ENCODE measurements around the gene OR4D9.

The OR4D9 gene

GRCh38 chr11:59560290-59560701, 49.0 kb downstream of the OR4D9 start:
- Histone ChIP-seq H3K9me3 (ENCODE audit: control insufficient read depth in 2 of 2, low read length in 2 of 2) (no peaks in the 10 kb centered on the region), H3K27me3 (ENCODE audit: control insufficient read depth in 1 of 2, insufficient read depth in 2 of 2, low read length in 2 of 2) (no peaks in the 10 kb centered on the region), H3K9ac (ENCODE audit: low read length in 2 of 2) (peak overlapping the region; percentile 78 to 86), H3K4me1 (ENCODE audit: control insufficient read depth, insufficient read depth, low read length) (peaks cover 10% of the 10 kb centered on the region), H3K36me3 (ENCODE audit: control insufficient read depth in 2 of 2, insufficient read depth in 2 of 2, low read length in 2 of 2) (no peaks in the 10 kb centered on the region), H3K27ac (ENCODE audit: low read length) (peak overlapping the region; percentile 81), H3K4me3 (ENCODE audit: low read length in 2 of 2) (peak overlapping the region; percentile 92 to 95)

GRCh38 chr11:59560702-59561473, 49.5 kb downstream of the OR4D9 start:
- Histone ChIP-seq H3K27ac (ENCODE audit: low read length) (peak overlapping the region; percentile 81), H3K9ac (ENCODE audit: low read length in 2 of 2) (peak overlapping the region; percentile 78 to 86), H3K4me3 (ENCODE audit: low read length in 2 of 2) (peak overlapping the region; percentile 92 to 95), H3K9me3 (ENCODE audit: control insufficient read depth in 2 of 2, low read length in 2 of 2) (no peaks in the 10 kb centered on the region), H3K4me1 (ENCODE audit: control insufficient read depth, insufficient read depth, low read length) (peaks cover 13% of the 10 kb centered on the region), H3K27me3 (ENCODE audit: control insufficient read depth in 1 of 2, insufficient read depth in 2 of 2, low read length in 2 of 2) (no peaks in the 10 kb centered on the region), H3K36me3 (ENCODE audit: control insufficient read depth in 2 of 2, insufficient read depth in 2 of 2, low read length in 2 of 2) (no peaks in the 10 kb centered on the region)

GRCh38 chr11:59562292-59562691, 51.0 kb downstream of the OR4D9 start:
- H3K27ac ChIP-seq (ENCODE audit: low read length), result no peak overlapping the region
- H3K4me3 ChIP-seq (ENCODE audit: low read length in 2 of 2), result no peak overlapping the region
- peaks cover 8% of the 10 kb centered on the region for H3K4me1 ChIP-seq (ENCODE audit: control insufficient read depth, insufficient read depth, low read length)
- no peaks in the 10 kb centered on the region for H3K36me3 ChIP-seq (ENCODE audit: control insufficient read depth in 2 of 2, insufficient read depth in 2 of 2, low read length in 2 of 2)
- no peaks in the 10 kb centered on the region for H3K9me3 ChIP-seq (ENCODE audit: control insufficient read depth in 2 of 2, low read length in 2 of 2)
- no peak overlapping the region for H3K9ac ChIP-seq (ENCODE audit: low read length in 2 of 2)
- no peaks in the 10 kb centered on the region for H3K27me3 ChIP-seq (ENCODE audit: control insufficient read depth in 1 of 2, insufficient read depth in 2 of 2, low read length in 2 of 2)
